PC-9 (cell line): Measurements from ENCODE around the gene TWNK. TPM values are rescaled to one million over a fixed set of nuclear protein-coding genes. Genes with fewer than 3 reads are reported as not detected.

Source experiments
- BruUV-seq: library from RNA; stranded (reverse); fragments of 400-500 nt; replicated peaks from 2 replicates; lab custom pipeline; 2021; lab: Mats Ljungman, UMichigan
- CTCF ChIA-PET: fragments of 300-600 bp; sonication (Branson Sonifier 250); formaldehyde crosslinking; loops from one replicate; lab custom pipeline; 2022; ENCODE audit warnings: antibody characterized with exemption; lab: Charles Lee
- POLR2A ChIA-PET: fragments of 300-600 bp; sonication (Branson Sonifier 250); formaldehyde crosslinking; loops from one replicate; lab custom pipeline; 2022; ENCODE audit warnings: antibody characterized with exemption; ENCODE audit not compliant: unreplicated experiment; lab: Charles Lee
- DNase-seq, 2 experiments: peaks; one replicate each; pipeline versions ENCODE4 v3.0.0 to v3.0.0-alpha.2; 2015 to 2022; ENCODE audit warnings: mixed read lengths in 1 of 2
- H2AFZ ChIP-seq: fragments of 200-600 bp; sonication (generic); 2 replicates; pipeline ENCODE4 v1.8.1; 2017; ENCODE audit warnings: antibody characterized with exemption
- H3F3A ChIP-seq: fragments of 200-600 bp; sonication (generic); 2 replicates; pipeline ENCODE4 v1.8.1; 2017; ENCODE audit warnings: antibody characterized with exemption, mild to moderate bottlenecking, low read depth; ENCODE audit not compliant: insufficient read depth
- H3K27ac ChIP-seq: fragments of 200-600 bp; sonication (generic); 2 replicates; pipeline ENCODE4 v1.6.1; 2016; ENCODE audit warnings: mixed run types
- H3K27me3 ChIP-seq: fragments of 200-600 bp; sonication (generic); 2 replicates; pipeline ENCODE4 v1.6.1; 2016; ENCODE audit warnings: low read depth, mixed run types; ENCODE audit not compliant: insufficient read depth
- H3K36me3 ChIP-seq: fragments of 200-600 bp; sonication (generic); 2 replicates; pipeline ENCODE4 v1.6.1; 2016; ENCODE audit warnings: low read depth, mixed run types
- H3K4me1 ChIP-seq: fragments of 200-600 bp; sonication (generic); replicated peaks from 2 replicates; pipeline ENCODE4 v1.6.1; 2016; ENCODE audit warnings: mixed run types; ENCODE audit not compliant: insufficient read depth
- H3K4me2 ChIP-seq: fragments of 200-600 bp; sonication (generic); 2 replicates; pipeline ENCODE4 v1.6.1; 2017; ENCODE audit warnings: mixed run types
- H3K4me3 ChIP-seq: fragments of 200-600 bp; sonication (generic); 2 replicates; pipeline ENCODE4 v1.6.1; 2016; ENCODE audit warnings: mixed run types
- H3K79me2 ChIP-seq: fragments of 200-600 bp; sonication (generic); 2 replicates; pipeline ENCODE4 v1.6.1; 2017; ENCODE audit warnings: low read depth, mixed run types
- H3K9me2 ChIP-seq: fragments of 200-600 bp; sonication (generic); 2 replicates; pipeline ENCODE4 v1.8.1; 2017; ENCODE audit warnings: mild to moderate bottlenecking; ENCODE audit not compliant: insufficient read depth
- H3K9me3 ChIP-seq: fragments of 200-600 bp; sonication (generic); 2 replicates; pipeline ENCODE4 v1.8.1; 2016; ENCODE audit warnings: low read depth; ENCODE audit not compliant: insufficient read depth
- H4K20me1 ChIP-seq: fragments of 200-600 bp; sonication (generic); 2 replicates; pipeline ENCODE4 v1.8.1; 2017; ENCODE audit not compliant: insufficient read depth
- CTCF ChIP-seq: fragments of 200-600 bp; sonication (generic); conservative IDR thresholded peaks from 2 replicates; pipeline ENCODE4 v1.6.1; 2017; ENCODE audit warnings: mixed run types, antibody characterized with exemption, mild to moderate bottlenecking, moderate library complexity
- EZH2 ChIP-seq: fragments of 200-600 bp; sonication (generic); IDR thresholded peaks from 2 replicates; pipeline ENCODE4 v1.8.0; 2017; ENCODE audit warnings: antibody characterized with exemption, low read depth
- intact Hi-C: fragments of 100-400 bp; cut with micrococcal nuclease; formaldehyde crosslinking; loops from one replicate; pipeline ENCODE4 v1.10.0; 2022; ENCODE audit not compliant: unreplicated experiment
- total RNA-seq: library from RNA; stranded (reverse); gene quantifications from 2 replicates; pipeline ENCODE4 v1.2.3, GENCODE V29; 2021

The TWNK gene
- total RNA-seq, 1 experiment from 2014 or later = 7.9 TPM

DNA sequence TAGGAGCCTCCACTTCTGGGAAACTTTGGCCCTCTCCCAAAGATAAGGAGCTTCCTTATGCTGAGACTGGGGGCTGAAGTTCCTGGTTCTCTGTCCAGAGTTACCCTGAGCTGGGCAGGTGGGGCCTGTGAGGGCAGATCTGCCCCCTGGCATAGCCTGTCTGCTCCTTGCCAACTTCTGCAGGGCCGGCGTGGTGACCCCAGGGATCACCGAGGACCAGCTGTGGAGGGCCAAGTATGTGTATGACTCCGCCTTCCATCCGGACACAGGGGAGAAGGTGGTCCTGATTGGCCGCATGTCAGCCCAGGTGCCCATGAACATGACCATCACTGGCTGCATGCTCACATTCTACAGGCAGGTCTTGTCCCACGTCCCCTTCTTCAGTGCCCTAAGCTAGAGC, 48.0 kb downstream of the TWNK start:
- no peaks in the 10 kb centered on the region for H4K20me1 ChIP-seq

DNA sequence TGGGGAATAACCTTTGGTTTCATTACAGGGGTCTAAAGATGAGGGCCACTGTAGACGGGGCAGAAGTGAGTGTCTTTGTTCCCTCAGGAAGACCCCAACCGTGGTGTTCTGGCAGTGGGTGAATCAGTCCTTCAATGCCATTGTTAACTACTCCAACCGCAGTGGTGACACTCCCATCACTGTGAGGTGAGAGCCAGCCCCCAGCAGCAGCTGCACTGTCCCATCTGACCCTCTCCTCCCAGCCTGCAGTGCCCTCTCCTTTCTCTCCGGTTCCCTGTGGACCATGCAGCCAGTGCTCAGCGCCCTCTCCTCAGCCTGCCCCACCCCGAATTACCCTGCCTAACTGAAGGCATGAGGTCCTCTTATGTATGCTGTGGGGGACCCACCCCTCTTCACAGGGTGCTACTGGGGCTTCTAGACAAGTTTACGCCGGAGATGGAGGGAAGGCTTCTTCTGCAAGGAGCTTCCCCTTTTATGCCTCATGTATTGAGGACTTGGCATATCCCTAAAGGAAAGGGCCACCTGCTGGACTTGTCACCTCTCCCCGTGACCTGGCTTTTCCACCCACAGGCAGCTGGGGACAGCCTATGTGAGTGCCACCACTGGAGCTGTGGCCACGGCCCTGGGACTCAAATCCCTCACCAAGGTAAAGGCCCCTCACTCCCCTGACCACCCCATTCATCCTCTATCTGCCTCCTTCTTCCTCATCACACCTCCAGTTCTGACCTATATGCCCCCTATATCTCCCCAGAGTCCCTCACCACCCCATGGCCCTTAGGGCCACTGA, 48.8 kb downstream of the TWNK start:
- peaks cover 10% of the 10 kb centered on the region for H3K4me1 ChIP-seq

More for the DNA sequence above, 48.0 kb downstream of the TWNK start:
- ChIA-PET POLR2A (no interaction called here), CTCF (no interaction called here)
- DNase-seq = no peak
- Histone ChIP-seq H3K79me2 (no peaks in the 10 kb centered on the region), H3K4me1 (peaks cover 14% of the 10 kb centered on the region), H3K4me3 (no peak overlapping the region), H3K4me2 (no peak overlapping the region), H2AFZ (no peak overlapping the region), H3K36me3 (no peaks in the 10 kb centered on the region), H3K9me2 (no peaks in the 10 kb centered on the region), H3K27me3 (no peaks in the 10 kb centered on the region), H3K27ac (no peak overlapping the region), H3K9me3 (no peaks in the 10 kb centered on the region), H3F3A (peaks cover 16% of the 10 kb centered on the region; the same call in 1 of the 2 replicates)
- TF ChIP-seq EZH2 = no peak
- no peak for TF ChIP-seq CTCF
- intact Hi-C loops = no loop called here
- no TSS peak for BruUV-seq

GRCh38 chr10:101036726-101037125, 49.4 kb downstream of the TWNK start:
- Histone ChIP-seq H3K9me2 (no peaks in the 10 kb centered on the region), H3F3A (peaks cover 16% of the 10 kb centered on the region; the same call in 1 of the 2 replicates), H3K27ac (no peak overlapping the region), H3K79me2 (no peaks in the 10 kb centered on the region), H3K27me3 (no peaks in the 10 kb centered on the region), H4K20me1 (no peaks in the 10 kb centered on the region), H3K4me3 (no peak overlapping the region), H3K4me1 (peaks cover 14% of the 10 kb centered on the region), H3K9me3 (no peaks in the 10 kb centered on the region), H3K4me2 (no peak overlapping the region), H3K36me3 (no peaks in the 10 kb centered on the region), H2AFZ (no peak overlapping the region)
- intact Hi-C loops = no loop called here
- BruUV-seq = no TSS peak
- DNase-seq = no peak
- ChIA-PET CTCF (no interaction called here), POLR2A (interaction anchor here (0.6 kb wide), 1 partner anchor 696 kb away, joined by 4 read pairs; no protein-coding TSS in a partner anchor)
- no peak for TF ChIP-seq EZH2
- no peak for TF ChIP-seq CTCF

More for the DNA sequence above, 48.8 kb downstream of the TWNK start:
- BruUV-seq = no TSS peak
- H3K4me3 ChIP-seq = no peak overlapping the region
- H3K79me2 ChIP-seq = no peaks in the 10 kb centered on the region
- H3K27ac ChIP-seq = no peak overlapping the region
- no peaks in the 10 kb centered on the region for H3K9me2 ChIP-seq
- H2AFZ ChIP-seq = no peak overlapping the region
- CTCF ChIA-PET = no interaction called here
- no peaks in the 10 kb centered on the region for H3K27me3 ChIP-seq
- TF ChIP-seq CTCF (no peak), EZH2 (no peak)
- DNase-seq = no peak
- no peak overlapping the region for H3K4me2 ChIP-seq
- peaks cover 16% of the 10 kb centered on the region; the same call in 1 of the 2 replicates for H3F3A ChIP-seq
- H4K20me1 ChIP-seq = no peaks in the 10 kb centered on the region
- H3K36me3 ChIP-seq = no peaks in the 10 kb centered on the region
- intact Hi-C loops = no loop called here
- no peaks in the 10 kb centered on the region for H3K9me3 ChIP-seq
- POLR2A ChIA-PET = no interaction called here
